PFSK-1 (cell line): ENCODE results near the gene CEMIP2.

Experiments used
- FOXP2 ChIP-seq: optimal IDR thresholded peaks from 2 replicates; pipeline ENCODE3; 2011; ENCODE audit warnings: borderline replicate concordance, control low read depth, inconsistent platforms; ENCODE audit not compliant: insufficient read depth; ENCODE audit errors: extremely low read length, extremely low read depth
- POLR2AphosphoS5 ChIP-seq: IDR thresholded peaks from 2 replicates; pipeline ENCODE4 v1.6.1; 2012; ENCODE audit warnings: low read depth, mild to moderate bottlenecking, control low read depth, low read length, moderate library complexity
- SIN3A ChIP-seq: IDR thresholded peaks from 2 replicates; pipeline ENCODE4 v1.6.1; 2012; ENCODE audit warnings: mild to moderate bottlenecking, low read length, moderate library complexity, borderline replicate concordance; ENCODE audit not compliant: insufficient read depth
- TAF1 ChIP-seq: IDR thresholded peaks from 2 replicates; pipeline ENCODE4 v1.6.1; 2012; ENCODE audit warnings: low read length, control low read depth, borderline replicate concordance; ENCODE audit not compliant: insufficient read depth
- TF ChIP-seq, protein P1 (sequence below), 2 experiments: IDR thresholded peaks; 2 replicates each; pipeline versions ENCODE4 v1.6.1 to v1.8.0; 2011 to 2012; ENCODE audit warnings: low read depth in 2 of 2, low read length in 2 of 2, control low read depth in 1 of 2, inconsistent platforms in 1 of 2, mild to moderate bottlenecking in 1 of 2, moderate library complexity in 1 of 2; ENCODE audit not compliant: insufficient read depth in 1 of 2

DNA sequence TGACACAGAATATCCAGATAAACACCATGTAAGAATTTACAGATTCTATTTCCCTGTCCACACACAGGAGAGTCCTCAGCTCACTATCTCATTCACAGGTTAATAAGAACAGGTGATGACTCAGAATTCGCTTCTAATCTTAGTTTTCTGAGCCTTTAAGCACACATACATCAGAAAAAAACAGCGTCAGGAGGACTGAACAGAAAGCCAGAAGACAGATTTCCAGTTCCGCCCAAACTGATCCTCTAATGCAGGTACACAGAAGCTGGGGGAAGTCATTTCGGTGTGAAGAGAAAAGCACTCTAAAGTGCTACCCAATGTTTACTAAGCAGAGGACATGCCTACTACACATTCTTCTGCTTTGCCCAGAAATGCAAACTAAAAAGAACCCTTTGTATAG lies 1.6 kb downstream of the CEMIP2 start:
- TF ChIP-seq, protein P1, sequence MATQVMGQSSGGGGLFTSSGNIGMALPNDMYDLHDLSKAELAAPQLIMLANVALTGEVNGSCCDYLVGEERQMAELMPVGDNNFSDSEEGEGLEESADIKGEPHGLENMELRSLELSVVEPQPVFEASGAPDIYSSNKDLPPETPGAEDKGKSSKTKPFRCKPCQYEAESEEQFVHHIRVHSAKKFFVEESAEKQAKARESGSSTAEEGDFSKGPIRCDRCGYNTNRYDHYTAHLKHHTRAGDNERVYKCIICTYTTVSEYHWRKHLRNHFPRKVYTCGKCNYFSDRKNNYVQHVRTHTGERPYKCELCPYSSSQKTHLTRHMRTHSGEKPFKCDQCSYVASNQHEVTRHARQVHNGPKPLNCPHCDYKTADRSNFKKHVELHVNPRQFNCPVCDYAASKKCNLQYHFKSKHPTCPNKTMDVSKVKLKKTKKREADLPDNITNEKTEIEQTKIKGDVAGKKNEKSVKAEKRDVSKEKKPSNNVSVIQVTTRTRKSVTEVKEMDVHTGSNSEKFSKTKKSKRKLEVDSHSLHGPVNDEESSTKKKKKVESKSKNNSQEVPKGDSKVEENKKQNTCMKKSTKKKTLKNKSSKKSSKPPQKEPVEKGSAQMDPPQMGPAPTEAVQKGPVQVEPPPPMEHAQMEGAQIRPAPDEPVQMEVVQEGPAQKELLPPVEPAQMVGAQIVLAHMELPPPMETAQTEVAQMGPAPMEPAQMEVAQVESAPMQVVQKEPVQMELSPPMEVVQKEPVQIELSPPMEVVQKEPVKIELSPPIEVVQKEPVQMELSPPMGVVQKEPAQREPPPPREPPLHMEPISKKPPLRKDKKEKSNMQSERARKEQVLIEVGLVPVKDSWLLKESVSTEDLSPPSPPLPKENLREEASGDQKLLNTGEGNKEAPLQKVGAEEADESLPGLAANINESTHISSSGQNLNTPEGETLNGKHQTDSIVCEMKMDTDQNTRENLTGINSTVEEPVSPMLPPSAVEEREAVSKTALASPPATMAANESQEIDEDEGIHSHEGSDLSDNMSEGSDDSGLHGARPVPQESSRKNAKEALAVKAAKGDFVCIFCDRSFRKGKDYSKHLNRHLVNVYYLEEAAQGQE (IDR thresholded peaks at IDR 0.05; ENCODE audit: insufficient read depth in 1 of 2, low read depth in 2 of 2, low read length in 2 of 2) = no peak
- TF ChIP-seq SIN3A (no peak), POLR2AphosphoS5 (no peak), FOXP2 (no peak), TAF1 (no peak)
